Mammary epithelial cell (primary cell): ENCODE data around the gene ZNF654.

Source experiments
- EZH2 ChIP-seq: IDR thresholded peaks from 2 replicates; pipeline ENCODE4 v1.6.1; 2012; ENCODE audit warnings: low read length, inconsistent platforms, borderline replicate concordance
- TF ChIP-seq, protein P1 (sequence below), 2 donors: IDR thresholded peaks in 1 of 2; conservative IDR thresholded peaks in 1 of 2; 2 replicates each; pipeline ENCODE4 v1.5.1; 2011 to 2012; ENCODE audit warnings: inconsistent platforms in 2 of 2, low read length in 2 of 2, mild to moderate bottlenecking in 2 of 2, control low read depth in 1 of 2, low read depth in 1 of 2; ENCODE audit not compliant: insufficient read depth in 1 of 2; ENCODE audit errors: extremely low read depth in 1 of 2

DNA sequence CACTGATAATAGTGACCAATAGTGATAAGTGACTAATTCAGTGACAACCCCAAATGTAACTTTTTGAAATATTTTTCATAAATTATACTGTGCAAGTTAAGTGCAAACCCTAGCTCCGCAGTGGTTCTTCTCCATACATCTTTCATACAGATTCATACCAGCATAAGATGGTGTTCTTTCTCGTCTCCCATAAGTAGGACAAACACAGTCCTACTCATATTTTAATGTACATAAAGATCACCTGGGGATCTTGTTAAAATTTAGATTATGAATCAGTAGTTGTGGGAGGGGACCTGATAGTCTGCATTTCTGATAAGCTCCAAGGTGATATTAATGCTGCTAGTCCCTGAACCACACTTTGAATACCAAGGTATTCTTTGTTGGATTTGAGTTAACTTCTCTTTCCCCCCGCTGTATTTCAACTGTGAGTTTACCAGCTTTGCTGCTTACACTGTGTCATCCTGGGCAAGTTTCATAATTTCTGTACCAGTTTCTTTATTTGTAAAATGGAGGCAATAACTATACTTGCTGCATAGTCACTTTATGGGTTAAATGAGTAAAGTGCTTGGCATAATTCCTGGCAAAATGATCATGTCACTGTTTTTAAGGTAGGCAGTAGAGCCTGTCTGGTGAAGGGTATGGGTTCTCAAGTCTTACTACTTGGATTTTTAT is 56.0 kb downstream of the ZNF654 start:
- TF ChIP-seq, protein P1, sequence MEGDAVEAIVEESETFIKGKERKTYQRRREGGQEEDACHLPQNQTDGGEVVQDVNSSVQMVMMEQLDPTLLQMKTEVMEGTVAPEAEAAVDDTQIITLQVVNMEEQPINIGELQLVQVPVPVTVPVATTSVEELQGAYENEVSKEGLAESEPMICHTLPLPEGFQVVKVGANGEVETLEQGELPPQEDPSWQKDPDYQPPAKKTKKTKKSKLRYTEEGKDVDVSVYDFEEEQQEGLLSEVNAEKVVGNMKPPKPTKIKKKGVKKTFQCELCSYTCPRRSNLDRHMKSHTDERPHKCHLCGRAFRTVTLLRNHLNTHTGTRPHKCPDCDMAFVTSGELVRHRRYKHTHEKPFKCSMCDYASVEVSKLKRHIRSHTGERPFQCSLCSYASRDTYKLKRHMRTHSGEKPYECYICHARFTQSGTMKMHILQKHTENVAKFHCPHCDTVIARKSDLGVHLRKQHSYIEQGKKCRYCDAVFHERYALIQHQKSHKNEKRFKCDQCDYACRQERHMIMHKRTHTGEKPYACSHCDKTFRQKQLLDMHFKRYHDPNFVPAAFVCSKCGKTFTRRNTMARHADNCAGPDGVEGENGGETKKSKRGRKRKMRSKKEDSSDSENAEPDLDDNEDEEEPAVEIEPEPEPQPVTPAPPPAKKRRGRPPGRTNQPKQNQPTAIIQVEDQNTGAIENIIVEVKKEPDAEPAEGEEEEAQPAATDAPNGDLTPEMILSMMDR (conservative IDR thresholded peaks at IDR 0.05 in 1 of 2, IDR thresholded peaks at IDR 0.05 in 1 of 2; ENCODE audit: extremely low read depth in 1 of 2, insufficient read depth in 1 of 2, low read depth in 1 of 2, low read length in 2 of 2), result no peak
- TF ChIP-seq EZH2, result no peak
